EH (cell line): ENCODE results near the gene SPAG16.
A peak's percentile ranks its signal among the peaks of the same experiment; 100 is the strongest.

Source experiments
- DNase-seq: peaks from one replicate; pipeline ENCODE4 v3.0.0-alpha.2; 2015; ENCODE audit warnings: low read depth

SPAG16 gene

GRCh38 chr2:214088536-214088935, 804.3 kb downstream of the SPAG16 start:
- DNase-seq = no peak

DNA sequence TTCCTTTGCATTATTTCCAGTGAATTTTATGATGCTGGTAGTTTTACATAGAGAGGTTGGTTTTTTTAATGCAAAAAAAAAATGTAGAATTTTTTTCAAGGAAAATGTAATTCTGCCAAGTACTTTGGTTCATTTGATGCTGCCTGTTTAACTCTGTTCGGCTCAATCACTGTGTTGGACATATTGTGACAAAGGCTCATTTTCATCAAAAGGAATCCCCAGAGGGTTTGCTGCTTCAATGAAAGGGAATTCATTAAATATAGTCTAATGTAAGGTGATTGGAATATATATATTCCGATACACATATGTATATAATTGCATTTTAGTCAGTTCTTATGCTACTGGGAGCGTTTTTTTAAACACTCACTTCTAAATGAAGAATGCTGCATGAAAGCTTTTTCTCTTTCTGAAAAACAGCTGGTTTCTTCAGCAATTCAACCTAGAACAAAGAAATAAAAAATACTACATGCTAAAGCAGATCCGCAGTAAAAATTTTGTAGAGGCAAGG, 812.0 kb downstream of the SPAG16 start:
- no peak for DNase-seq

DNA sequence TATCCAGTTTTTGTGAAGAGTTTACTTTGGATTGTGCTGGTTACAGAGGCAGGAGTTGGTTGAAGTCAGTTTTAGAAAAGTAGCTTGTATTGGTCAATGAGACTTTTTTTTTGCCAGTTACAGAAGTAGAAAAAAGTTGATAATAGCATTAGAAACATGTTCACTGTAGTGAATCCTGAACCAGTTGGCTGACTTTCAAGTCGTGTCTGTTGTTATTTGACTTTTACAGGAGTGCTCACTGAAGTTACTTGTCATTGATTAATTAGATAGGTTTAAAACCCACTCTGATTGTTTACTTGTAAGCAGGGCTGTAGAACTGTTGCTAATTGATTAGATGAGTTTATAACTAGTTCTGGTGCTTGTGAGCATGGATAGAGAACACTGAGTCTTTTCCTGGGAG, 814.5 kb downstream of the SPAG16 start:
- no peak for DNase-seq

DNA sequence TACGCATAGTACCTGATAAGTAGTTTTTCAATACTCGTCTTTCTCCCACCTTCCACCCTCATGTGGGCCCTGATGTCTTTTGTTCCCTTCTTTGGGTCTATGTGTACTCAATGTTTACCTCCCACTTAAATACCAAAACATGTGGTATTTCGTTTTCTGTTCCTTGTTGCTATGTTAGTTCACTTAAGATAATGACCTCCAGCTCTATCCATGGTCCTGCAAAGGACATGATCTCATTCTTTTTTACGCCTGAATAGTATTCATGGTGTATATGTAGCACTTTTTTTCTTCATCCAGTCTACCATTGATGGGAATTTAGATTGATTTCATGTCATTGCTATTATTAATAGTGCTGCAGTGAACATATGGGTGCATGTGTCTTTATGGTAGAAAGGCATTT, 816.2 kb downstream of the SPAG16 start:
- no peak for DNase-seq

GRCh38 chr2:214103276-214104001, 819.2 kb downstream of the SPAG16 start:
- peak; percentile 23 for DNase-seq

DNA sequence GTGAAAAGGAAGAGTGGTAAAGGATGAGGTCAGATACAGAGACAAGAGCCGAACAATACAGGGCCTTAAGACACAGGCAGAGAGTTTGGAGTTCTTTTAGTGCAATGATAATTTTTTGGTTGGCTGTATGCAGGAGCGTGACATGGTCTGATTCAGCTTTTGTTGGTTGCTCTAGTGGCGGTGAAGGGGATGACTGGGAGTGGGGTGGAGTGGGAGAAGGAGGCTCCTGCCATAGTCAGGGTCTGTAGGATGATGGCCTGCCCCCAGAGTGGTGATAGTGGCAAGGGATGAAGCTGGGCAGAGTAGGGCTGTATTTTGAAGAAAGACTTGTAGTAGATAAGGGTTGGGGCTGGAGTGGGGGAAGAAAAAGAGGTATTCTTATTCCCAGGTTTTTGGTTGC, 820.0 kb downstream of the SPAG16 start:
- DNase-seq = no peak

DNA sequence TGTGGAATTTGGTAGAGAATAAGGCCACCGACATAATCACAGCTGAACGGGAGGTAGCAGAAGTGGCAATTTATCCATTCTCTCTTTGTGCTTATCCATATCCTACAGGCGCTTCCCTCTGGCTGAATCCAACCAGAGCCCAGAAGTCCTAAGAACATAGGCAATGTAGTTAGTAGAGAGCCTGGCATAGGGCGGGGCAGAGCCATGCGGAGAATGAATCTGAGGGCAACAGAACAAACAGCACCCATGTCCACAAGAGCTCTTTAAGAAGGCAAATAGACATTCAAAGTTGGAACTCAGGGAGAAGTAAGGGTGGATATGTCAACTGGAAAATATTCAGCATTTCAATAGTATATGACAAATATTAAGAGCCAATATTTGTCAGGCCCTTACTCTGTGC, 820.7 kb downstream of the SPAG16 start:
- DNase-seq = no peak

DNA sequence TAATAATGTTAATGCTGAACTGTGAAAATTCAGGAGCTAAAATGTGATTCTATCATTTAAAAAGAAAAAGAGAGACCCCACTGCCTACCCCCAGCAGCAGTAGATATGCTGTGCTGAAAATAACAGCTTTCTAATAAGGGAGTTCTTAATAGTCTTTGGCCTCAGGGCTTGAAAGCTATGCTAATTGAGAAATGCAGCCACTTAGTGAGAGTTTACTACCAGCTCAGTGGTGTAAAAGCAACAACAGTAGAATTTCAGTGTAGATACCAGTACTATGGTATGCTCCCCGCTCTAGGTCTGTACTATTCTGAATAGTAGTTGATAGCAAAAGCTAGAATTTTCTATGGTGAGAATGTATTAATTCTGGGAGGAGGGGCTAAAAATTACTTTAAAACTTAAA, 823.5 kb downstream of the SPAG16 start:
- DNase-seq = no peak

- no peak for DNase-seq
These were observed 824.3 kb downstream of the SPAG16 start for GRCh38 chr2:214108598-214108997.

DNA sequence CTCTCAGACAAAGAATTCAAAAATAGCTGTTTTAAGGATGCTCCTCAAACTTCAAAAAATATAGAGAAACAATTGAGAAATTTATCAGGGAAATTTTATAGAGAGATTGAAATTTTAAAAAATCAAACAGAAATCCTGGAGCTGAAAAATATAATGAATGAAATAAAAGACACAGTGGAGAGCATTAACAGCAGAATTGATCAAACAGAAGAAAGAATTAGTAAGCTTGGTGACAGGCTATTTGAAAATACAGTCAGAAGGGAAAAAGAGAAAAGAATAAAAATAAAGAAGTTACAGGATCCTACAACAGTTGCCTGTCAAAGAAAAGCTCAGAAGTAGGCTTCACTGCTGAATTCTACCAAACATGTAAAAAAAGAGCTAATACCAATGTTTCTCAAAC, 832.8 kb downstream of the SPAG16 start:
- DNase-seq = no peak

DNA sequence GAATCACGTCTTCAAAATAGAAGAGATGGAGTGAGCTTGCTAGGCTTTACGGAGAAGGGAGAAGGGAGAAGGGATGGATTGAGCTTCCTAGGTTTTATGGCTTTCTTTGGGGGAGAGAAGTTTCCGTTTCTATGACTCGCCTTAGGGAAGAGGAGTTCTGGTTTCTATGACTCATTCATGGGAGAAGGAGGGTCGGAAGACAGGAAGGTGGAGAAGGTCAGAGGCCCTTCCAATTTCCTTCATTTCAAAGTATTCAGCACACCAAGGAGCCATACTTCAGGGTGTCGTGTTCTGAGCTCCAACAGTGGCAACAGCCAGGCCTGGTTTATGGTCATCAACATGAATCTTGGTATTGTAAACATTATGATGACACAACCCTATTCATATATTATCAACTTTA, 841.9 kb downstream of the SPAG16 start:
- DNase-seq = peak; percentile 69

DNA sequence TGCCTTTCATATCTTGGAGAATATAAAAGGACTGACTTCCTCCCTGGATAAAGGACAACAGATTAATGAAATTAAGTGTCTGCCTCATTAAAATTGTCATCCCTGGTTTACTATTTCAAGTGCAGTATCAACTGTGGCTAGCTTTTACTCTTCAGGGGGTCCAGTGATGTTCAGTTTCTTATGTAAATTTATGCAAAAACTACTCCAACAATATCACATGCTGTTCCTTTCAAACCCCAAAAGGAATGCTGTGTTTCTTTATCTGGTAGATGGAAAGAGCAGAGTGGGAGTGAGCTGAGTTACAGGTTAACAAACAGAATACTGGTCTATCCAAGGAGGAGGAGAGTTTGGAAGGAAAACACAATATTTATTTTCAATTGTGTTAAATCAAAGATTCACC, 842.9 kb downstream of the SPAG16 start:
- DNase-seq = no peak

DNA sequence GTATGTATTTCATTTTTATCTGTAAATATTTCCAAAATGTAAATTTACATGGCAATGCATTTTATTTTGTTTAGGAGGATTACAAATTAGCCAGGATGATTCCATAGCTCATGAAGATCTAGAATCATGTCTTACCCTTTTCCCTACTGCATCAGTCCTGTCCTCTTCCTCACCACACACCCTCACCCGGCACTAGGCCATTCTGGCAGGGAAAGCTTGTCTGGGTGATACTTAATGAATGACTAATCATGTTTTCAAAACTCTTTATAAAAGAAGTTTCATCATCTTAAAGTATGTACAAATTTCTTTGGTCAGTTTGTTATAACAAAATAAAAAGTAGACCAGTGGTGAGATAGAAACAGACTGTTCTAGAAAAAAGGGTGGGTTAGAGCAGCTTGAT, 843.3 kb downstream of the SPAG16 start:
- DNase-seq = peak; percentile 86

DNA sequence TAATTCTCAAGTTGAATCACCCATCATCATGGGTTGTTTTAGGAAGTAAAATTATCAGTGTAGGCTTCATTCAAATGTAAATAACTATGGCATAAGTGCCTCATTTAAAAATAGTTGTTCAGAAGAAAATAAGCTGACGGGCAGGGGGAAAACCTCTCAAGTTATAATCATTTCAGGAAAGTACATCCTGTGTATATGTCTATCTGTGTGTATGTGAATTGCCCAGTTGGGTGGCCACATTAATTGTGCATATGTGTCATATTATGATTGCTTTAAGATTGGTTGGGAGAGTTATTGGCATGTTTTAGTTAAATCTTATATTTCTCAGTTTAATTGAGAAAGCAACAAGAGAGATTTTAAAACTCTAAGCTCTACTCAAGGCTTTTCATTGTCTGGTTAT, 843.8 kb downstream of the SPAG16 start:
- no peak for DNase-seq

- no peak for DNase-seq
These were observed 845.9 kb downstream of the SPAG16 start for GRCh38 chr2:214130114-214130513.

DNA sequence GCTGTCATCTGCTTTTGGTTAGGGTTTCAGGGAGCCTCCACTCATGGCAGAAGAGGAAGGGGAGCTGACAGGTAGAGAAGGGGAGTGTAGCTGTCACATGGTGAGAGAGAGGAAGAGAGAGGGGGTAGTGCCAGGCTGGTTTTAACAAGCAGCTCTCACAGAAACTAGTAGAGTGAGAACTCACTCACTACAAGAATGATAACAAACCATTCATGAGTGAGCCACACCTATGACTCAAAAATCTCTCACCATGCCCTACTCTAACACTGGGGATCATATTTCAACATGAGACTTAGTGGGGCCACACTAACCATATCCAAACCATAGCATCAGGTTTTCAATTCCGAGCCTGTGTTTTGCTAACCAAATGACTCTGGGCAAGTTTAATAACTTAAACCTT, 851.7 kb downstream of the SPAG16 start:
- peak; percentile 12 for DNase-seq

- no peak for DNase-seq
These were observed 854.5 kb downstream of the SPAG16 start for GRCh38 chr2:214138779-214139178.

- peak; percentile 6 for DNase-seq
These were observed 855.5 kb downstream of the SPAG16 start for GRCh38 chr2:214139630-214140284.

- DNase-seq = no peak
These were observed 872.7 kb downstream of the SPAG16 start for GRCh38 chr2:214156971-214157370.

GRCh38 chr2:214158851-214159250, 874.6 kb downstream of the SPAG16 start:
- DNase-seq = no peak

GRCh38 chr2:214169281-214169680, 885.0 kb downstream of the SPAG16 start:
- DNase-seq = no peak

- peak; percentile 8 for DNase-seq
These were observed 885.5 kb downstream of the SPAG16 start for GRCh38 chr2:214169736-214170135.

DNA sequence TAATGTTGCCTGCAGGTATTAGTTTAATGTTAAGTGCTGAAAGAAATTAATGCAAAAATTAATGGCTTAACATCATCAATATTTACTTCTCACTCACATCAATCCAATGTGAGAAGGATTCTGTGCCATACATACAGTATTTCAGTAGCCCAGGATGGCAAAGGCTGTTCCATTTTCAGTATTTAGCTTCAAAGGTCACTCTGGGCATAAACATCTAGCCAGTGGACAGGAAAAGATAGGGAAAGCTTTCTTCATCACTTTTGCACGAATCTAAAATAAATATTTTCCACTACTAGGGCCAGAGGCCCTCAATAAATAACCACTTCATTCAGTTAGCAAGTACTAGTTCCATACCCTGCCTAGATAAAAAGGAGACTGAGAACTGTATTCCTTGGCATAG, 890.3 kb downstream of the SPAG16 start:
- no peak for DNase-seq

DNA sequence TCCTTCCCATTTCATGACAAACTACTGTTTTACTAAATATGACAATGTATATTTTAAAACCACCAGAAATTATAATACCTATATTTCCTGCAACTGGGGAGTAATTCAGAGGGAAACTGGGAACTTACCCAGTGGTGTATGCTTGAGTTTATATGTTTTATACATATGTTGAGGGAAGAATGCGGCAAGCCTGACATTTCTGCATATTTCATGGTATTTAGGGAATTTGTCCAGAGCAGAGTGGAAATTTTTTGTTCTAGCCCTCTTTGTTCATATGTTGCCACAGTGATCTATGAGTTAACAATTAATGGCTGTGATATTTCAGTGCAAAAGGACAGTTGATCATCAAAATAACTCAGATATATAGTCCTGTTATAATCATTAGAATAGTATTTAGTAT, 895.8 kb downstream of the SPAG16 start:
- DNase-seq = no peak
